BJ (cell line): Measurements from ENCODE around the gene CHST12. TPM values are rescaled to one million over a fixed set of nuclear protein-coding genes. Genes with fewer than 3 reads are reported as not detected.

Experiments
- CTCF ChIA-PET: fragments of 350-600 bp; formaldehyde crosslinking; extraction: SDS; loops from one replicate; lab custom pipeline; 2021; ENCODE audit warnings: antibody characterized with exemption, inconsistent platforms; lab: Yijun Ruan, JAX
- POLR2A ChIA-PET: fragments of 300-600 bp; sonication (Branson Sonifier 250); formaldehyde crosslinking; extraction: SDS; loops from one replicate; lab custom pipeline; 2021; ENCODE audit warnings: antibody characterized with exemption; lab: Charles Lee
- DNase-seq: peaks from one replicate; pipeline ENCODE4 v3.0.0-alpha.2; 2011; ENCODE audit warnings: low read depth
- H3K27me3 ChIP-seq: 2 replicates; pipeline ENCODE4 v1.6.0; 2011; ENCODE audit warnings: low read length; ENCODE audit not compliant: control insufficient read depth, insufficient read depth
- H3K36me3 ChIP-seq: 2 replicates; pipeline ENCODE4 v1.5.1; 2011; ENCODE audit warnings: low read length; ENCODE audit not compliant: control insufficient read depth, insufficient read depth
- H3K4me3 ChIP-seq: 2 replicates; pipeline ENCODE4 v1.5.1; 2011; ENCODE audit warnings: low read depth, mild to moderate bottlenecking, control low read depth, low read length
- polyA plus RNA-seq: library from polyadenylated mRNA; depleted of rRNA; stranded (reverse); fragments of >200 nt; gene quantifications from 2 replicates; pipeline ENCODE4 v1.2.3, GENCODE V29; 2011
- TF ChIP-seq, protein P1 (sequence below): IDR thresholded peaks from 2 replicates; pipeline ENCODE4 v1.5.1; 2011; ENCODE audit warnings: low read depth, mild to moderate bottlenecking, control low read depth, inconsistent platforms, low read length, moderate library complexity; ENCODE audit not compliant: insufficient read depth

CHST12 gene
- polyA plus RNA-seq, 1 experiment, result 18.4 TPM

DNA sequence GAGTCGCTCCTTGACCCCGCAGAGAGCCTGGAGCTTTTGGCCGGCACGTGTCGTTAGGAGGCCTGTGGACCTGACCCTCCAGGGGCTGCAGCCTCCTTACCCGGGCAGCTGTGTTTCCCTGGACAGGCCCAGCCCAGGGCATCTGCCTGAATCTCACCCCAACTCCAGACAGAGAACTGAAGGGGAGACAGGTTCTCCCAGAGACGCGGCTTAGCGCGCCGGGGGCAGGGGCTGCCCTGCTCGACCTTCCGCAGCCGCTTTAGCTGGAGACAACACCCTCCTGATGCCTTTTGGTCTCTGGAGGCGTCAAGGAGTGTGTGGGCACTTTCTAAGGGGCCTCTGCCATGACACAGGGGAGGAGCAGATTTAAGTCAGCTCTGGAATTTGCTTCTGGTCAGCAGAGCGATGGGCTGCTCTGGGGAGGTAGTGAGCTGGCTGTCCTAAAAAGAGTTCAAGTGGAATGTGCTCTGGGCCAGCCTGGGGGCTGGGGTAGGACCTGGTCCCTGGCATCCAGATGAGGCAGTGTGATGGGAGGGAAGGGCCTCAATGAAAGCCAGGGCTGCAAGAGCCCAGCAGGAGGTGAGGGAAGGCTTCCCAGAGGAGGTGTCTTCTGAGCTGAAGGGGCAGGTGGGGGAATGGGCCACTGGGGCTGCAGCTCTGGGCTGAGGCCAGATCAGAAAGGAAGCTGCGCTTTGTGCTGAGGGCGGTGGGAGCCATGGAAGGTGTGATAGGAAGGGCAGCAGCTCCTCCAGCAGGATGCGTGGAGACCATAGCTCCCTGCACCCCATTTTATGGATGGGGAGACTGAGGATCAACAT, 67.0 kb downstream of the CHST12 start:
- ChIA-PET POLR2A (no interaction called here), CTCF (interaction anchor here (0.7 to 5.8 kb wide), 7 partner anchors 8 to 138 kb away, joined by 3 to 82 read pairs (median 16); no protein-coding TSS in a partner anchor)
- TF ChIP-seq, protein P1, sequence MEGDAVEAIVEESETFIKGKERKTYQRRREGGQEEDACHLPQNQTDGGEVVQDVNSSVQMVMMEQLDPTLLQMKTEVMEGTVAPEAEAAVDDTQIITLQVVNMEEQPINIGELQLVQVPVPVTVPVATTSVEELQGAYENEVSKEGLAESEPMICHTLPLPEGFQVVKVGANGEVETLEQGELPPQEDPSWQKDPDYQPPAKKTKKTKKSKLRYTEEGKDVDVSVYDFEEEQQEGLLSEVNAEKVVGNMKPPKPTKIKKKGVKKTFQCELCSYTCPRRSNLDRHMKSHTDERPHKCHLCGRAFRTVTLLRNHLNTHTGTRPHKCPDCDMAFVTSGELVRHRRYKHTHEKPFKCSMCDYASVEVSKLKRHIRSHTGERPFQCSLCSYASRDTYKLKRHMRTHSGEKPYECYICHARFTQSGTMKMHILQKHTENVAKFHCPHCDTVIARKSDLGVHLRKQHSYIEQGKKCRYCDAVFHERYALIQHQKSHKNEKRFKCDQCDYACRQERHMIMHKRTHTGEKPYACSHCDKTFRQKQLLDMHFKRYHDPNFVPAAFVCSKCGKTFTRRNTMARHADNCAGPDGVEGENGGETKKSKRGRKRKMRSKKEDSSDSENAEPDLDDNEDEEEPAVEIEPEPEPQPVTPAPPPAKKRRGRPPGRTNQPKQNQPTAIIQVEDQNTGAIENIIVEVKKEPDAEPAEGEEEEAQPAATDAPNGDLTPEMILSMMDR, result no peak
- DNase-seq, result no peak
- Histone ChIP-seq H3K36me3 (no peaks in the 10 kb centered on the region), H3K27me3 (peaks cover 2% of the 10 kb centered on the region), H3K4me3 (no peak overlapping the region)

DNA sequence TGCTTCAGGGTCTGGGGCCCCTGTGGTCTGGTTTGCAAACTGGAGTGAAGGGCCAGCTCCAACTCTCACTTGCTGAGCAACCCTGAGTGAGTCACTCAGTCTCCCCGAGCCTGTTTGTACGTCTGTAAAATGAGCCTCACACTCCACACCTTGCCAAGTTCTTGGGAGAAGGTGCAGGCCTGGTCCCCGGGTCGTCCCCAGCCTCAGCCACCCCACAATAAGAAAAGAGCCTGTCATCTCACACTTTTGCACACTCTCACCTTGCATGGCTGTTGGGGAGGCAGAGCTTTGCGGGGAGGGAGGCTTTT, 67.6 kb downstream of the CHST12 start:
- Histone ChIP-seq H3K27me3 (peaks cover 2% of the 10 kb centered on the region), H3K4me3 (no peak overlapping the region), H3K36me3 (no peaks in the 10 kb centered on the region)
- ChIA-PET POLR2A (no interaction called here), CTCF (interaction anchor here (0.7 to 5.8 kb wide), 7 partner anchors 8 to 138 kb away, joined by 3 to 82 read pairs (median 16); no protein-coding TSS in a partner anchor)
- TF ChIP-seq, protein P1, result no peak
- no peak for DNase-seq

DNA sequence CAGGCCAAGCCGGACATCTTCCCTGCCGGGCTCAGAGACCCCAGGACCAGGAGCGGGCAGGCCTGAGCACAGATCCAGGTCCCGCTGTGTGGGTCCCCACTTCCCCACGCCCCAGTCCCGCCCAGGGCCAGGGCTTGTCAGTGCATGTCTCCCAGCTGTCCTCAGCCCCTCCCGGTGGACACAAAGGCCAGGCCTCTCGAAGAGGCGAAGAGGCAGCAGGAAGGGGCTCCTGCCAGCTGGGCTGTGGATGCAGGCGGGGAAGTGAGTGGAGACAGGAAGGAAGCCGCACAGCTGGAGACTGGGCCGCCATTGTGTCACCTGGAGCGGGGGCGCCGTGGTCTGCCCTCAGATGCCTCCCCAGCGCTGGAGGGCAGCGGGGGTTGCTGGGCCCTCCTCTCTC, 68.0 kb downstream of the CHST12 start:
- ChIA-PET CTCF (interaction anchor here (0.7 to 5.8 kb wide), 7 partner anchors 8 to 137 kb away, joined by 3 to 82 read pairs (median 16); no protein-coding TSS in a partner anchor), POLR2A (no interaction called here)
- Histone ChIP-seq H3K4me3 (no peak overlapping the region), H3K36me3 (no peaks in the 10 kb centered on the region), H3K27me3 (peaks cover 2% of the 10 kb centered on the region)
- no peak for DNase-seq
- TF ChIP-seq, protein P1, result no peak

DNA sequence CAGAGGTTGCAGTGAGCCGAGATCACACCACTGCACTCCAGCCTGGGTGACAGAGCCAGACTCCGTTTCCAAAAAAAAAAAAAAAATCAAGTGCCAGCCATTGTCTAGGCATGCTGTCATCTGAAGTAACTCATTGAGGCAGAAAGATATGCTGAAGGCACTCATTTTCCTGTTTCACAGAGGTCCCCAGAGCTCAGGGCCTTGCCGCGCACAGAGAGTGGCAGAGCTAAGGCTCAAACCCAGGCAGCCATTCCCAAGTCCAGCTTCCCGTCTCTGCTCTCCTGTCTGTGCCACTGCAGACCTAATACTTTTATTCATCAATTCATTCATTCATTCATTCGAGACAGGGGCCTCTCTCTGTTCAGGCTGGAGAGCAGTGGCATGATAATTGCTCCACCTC, 69.3 kb downstream of the CHST12 start:
- CTCF ChIA-PET, result interaction anchor here (5.8 kb wide), 1 partner anchor 21 kb away, joined by 82 read pairs; no protein-coding TSS in a partner anchor
- POLR2A ChIA-PET, result no interaction called here

More for the DNA sequence above, 69.3 kb downstream of the CHST12 start:
- TF ChIP-seq, protein P1, result no peak
- Histone ChIP-seq H3K4me3 (no peak overlapping the region), H3K27me3 (peaks cover 2% of the 10 kb centered on the region), H3K36me3 (no peaks in the 10 kb centered on the region)
- no peak for DNase-seq
